C4-2B (cell line): ENCODE results near the gene CHRDL1.

Experiments used
- H3K27ac ChIP-seq: fragments of 450-650 bp; 2 replicates; pipeline ENCODE4 v1.5.1; 2017
- CTCF ChIP-seq: fragments of 450-650 bp; conservative IDR thresholded peaks from 2 replicates; pipeline ENCODE4 v1.5.1; 2017; ENCODE audit warnings: mild to moderate bottlenecking
- ZFX ChIP-seq: fragments of 450-650 bp; IDR thresholded peaks from 2 replicates; pipeline ENCODE4 v1.6.1; 2017

CHRDL1 gene

GRCh38 chrX:110722135-110722534 is 73.5 kb downstream of the CHRDL1 start:
- TF ChIP-seq CTCF = no peak
- no peak for TF ChIP-seq ZFX

GRCh38 chrX:110713666-110714065 is 82.0 kb downstream of the CHRDL1 start:
- H3K27ac ChIP-seq = no peak overlapping the region
- TF ChIP-seq CTCF = no peak
- TF ChIP-seq ZFX = no peak

More at GRCh38 chrX:110722135-110722534, 73.5 kb downstream of the CHRDL1 start:
- no peak overlapping the region for H3K27ac ChIP-seq

- no peak overlapping the region for H3K27ac ChIP-seq
- TF ChIP-seq ZFX (no peak), CTCF (no peak)
Measured at GRCh38 chrX:110706446-110706845, 89.2 kb downstream of the CHRDL1 start.

- no peak for TF ChIP-seq CTCF
- TF ChIP-seq ZFX = no peak
- no peak overlapping the region for H3K27ac ChIP-seq
Measured at GRCh38 chrX:110703641-110704040, 92.0 kb downstream of the CHRDL1 start.

GRCh38 chrX:110699109-110699508 is 96.5 kb downstream of the CHRDL1 start:
- TF ChIP-seq CTCF = no peak
- TF ChIP-seq ZFX = no peak
- H3K27ac ChIP-seq = no peak overlapping the region

GRCh38 chrX:110698696-110699095 is 96.9 kb downstream of the CHRDL1 start:
- no peak overlapping the region for H3K27ac ChIP-seq
- TF ChIP-seq ZFX (no peak), CTCF (no peak)

GRCh38 chrX:110692866-110693265 is 102.8 kb downstream of the CHRDL1 start:
- TF ChIP-seq CTCF (no peak), ZFX (no peak)
- no peak overlapping the region for H3K27ac ChIP-seq
